HG03439 (cell line): ENCODE measurements around the gene IL37.
"Not testable (repeated sequence)": the region's sequence is repeated elsewhere in the genome, so short reads cannot be mapped to it uniquely, and the experiment has no call there.

Experiments used
- ATAC-seq: cut with Tn5 transposase; IDR thresholded peaks from one replicate; pipeline ENCODE4 v1.9.1; 2021; ENCODE audit warnings: mild to moderate bottlenecking, moderate library complexity; ENCODE audit not compliant: unreplicated experiment

The IL37 gene

DNA sequence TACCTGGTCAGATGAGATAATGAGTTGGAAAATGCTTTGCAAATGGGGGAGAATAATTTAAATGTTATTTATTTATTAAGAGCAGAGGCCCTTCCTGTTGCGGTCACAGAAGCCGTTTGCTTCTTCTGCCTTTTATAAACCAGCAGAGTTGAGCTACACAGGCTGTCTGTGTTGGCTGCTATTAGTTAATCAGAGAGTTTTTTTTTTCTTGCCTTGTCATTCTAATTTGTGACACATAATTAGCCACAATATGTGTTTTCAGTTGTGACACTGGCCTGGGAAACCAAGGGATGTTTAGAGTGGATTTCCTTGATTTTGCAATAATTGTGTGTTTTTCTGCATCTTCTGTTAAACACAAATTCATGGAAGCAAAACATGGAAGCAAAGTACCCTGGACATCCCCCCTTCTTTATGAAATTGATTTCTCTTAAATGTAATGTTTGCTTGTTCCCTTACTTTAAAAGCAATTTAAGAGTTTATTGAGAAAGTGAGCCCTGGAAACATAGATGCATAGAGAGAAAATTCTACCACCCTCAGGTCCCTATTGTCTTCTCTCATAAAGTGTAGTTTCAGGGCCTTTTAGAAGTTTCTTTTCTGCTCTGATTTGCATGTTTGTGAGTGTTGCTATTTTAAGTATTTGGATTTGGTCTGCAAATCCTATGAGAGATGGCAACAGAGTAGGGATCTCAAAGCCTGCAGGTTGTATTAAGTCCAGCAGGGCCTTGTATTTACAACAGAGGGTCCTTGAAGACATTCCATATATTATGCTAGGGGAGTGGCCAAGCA lies 22.8 kb upstream of the IL37 start:
- no peak for ATAC-seq

DNA sequence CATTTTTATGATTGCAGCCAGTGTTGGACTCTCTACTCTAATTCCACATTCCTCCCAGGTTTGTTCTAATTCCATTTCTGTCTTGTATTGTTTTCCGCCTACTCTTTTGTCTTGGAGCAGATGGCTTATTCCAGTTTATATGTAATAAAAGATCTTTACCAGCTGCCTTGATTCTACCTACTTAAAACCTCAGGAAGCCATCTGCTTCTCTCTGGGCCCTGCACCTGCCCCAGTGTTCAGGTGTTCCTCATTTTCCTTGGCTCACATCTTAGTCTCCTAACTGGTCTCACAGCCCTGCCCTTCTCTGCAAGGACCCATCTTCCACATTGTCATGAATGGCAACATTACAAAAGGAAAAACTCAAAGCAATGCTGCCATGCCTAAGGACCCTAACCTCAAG lies 21.0 kb upstream of the IL37 start:
- ATAC-seq: no peak

DNA sequence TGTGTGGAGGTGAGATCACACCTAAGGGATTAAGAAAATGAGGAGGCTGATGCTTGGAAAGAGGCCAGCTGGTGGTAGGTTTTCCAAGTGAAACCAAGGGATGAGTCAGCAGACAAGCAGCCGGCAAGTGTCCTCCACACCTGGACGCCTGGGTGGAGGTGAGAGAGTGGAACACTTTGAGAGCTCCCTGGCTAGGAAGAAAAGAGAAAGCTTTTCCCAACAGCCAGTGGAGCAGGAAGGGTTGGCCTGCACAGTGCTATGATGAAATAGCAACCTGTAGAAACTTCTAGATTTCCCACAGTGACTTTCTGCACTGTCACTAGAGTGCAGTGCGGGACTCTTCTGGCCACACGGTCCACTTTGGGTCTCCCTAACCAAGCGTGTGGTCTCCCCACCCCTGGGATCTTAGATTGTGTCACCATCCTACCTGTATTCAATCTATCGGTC lies 19.6 kb upstream of the IL37 start:
- no peak for ATAC-seq

DNA sequence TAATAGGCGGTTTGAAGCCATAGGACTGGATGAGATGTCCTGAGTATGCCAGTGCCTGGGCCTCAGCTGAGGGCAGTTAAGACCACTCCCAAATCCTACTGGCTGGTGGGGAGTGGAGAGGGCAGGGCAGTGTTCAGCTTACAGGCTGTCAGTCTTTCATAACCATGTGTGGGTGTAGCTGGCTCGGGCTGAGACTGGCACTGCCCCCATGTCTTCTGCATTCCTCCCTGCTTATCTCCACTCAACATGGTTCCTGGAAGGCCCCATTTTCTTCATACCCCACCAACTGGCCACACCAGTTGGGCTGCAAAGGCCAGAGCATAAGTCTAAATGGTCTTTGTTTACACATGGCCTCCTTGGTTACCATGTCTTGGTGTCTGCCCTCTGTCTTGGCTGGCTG lies 17.2 kb upstream of the IL37 start:
- ATAC-seq: no peak

DNA sequence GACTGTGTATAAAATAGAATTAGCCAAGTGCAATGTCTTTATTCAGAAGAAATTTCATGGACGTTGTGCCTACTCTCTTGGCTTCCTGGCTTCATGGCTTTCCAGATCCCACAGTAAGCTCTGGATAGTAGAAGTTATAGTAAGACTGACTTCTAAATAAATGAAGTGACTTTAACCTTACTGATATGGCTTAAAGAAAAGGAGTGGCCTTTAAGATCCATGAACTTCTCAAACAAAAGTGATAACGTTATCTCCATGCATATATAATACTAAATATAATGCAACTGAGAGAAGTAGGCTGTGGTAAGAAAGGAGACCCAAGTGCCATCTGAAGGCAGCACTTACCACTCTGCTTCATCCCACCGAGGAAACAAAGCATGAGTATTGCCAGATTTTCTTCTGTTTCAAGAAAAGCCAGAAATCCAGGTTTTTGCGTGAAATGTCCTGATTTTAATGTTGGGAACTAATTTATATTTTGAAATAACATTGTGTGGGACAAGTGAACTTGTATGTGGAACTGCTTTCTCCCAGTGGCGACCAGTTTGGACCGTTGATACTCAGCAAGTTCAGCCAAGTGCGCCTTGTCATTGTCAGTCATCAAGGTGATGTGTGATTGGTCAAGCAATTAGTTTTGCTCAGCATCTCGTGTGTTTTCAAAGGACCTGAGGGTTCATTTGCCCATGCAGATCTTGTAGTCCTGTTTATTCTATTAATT lies 13.9 kb upstream of the IL37 start:
- ATAC-seq: no peak

DNA sequence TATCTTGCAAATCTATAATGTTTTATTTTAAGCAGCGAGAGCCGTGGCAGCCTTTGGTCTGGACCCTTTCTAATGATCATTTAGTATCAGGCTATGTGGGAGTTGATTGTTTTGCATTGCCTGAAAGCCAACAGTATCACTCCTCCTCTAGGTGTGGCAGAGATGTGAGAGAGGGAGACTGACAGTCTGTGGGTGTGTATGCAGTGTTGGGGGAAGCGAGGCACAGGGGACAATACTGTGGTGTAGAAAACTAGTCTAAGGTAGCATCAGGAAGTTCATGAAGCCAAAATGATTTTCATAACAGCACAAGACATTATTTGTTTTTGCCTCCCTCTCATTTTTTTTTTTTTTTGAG lies 13.4 kb upstream of the IL37 start:
- ATAC-seq: no peak

DNA sequence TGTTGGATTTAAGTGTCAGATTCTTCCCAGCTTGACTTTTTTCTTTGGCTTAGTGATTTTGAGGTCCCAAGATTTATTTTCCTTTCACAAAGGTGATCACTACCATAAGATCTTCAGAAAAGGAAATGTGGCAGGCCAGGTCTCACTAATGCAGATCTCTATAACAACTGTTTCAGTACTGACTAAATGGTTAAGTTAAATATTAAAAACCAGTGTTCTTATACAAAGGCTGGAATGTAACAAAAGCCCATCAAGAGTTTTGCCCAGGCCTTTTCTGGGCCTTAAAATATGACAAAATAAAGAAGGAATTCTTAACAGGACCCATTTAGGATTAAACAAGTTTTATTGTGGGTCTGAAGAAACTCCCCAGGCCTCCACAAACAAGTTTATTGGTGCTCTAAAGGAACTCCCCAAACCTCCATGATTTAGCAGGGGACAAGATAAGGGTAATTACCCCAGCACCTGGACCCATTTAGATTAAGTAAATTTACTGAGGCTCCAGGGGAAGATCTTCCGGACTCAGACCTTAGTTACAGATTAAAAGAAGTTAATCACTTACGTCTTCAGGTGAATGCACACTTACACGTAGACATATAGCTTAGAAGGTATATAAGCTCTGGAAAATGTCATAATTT lies 9.4 kb upstream of the IL37 start:
- ATAC-seq: not testable (repeated sequence)

DNA sequence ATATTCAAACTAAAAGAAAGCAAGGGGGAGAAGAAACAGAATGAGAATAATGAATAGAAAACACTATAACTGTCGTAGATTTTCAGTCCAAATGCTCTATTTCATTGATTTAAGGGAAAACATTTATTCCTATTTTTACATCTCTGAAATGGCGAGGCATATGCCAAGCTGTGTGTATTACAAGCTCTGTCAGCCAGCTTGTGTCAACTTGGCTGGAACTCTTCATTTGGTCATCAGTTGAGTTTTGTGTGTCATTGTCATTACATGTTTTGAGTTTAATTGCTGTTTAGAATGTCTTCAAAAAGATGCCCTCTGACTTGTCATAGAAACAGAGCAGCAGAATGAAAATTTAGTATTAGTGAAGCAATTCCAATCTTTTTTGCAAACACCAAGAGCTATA lies 8.1 kb upstream of the IL37 start:
- no peak for ATAC-seq

DNA sequence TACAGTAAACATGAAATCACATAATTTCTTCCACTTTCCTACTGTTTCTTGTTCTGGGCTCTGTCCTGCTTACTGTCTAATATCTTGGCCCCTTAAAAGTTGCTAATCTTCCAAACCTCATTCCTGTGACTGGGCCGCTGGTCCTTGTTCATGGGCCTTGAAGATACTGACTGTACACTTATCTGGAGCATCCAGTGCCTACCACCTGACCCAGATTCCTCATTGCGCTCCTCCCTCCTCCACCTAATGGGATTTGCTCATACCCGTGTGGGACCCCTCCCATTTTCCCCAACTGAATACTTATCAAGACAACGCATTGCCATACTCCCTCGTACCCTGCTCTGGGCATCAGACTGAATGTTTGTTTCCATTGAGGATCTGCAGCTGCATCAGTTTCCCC lies 6.1 kb upstream of the IL37 start:
- ATAC-seq: no peak

DNA sequence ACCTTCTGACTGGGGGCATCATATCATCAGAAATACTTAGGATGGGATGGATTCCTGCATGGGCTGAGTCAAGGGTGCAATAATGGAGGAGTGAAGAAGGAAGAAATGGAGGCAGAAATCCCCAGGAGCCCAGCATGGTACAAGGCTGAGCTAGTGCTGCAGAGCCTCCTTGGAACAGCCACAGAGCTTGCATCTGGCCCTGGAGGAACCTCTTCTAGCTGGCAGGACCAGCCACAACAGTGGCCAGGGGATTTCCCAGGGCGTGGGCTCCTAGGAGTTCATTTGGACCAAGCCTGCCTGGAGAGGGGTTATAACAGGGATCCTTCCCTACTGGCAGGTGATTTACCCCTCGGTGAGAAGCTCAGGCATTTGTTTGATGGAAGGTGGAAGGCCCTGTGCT lies 4.7 kb upstream of the IL37 start:
- ATAC-seq: no peak

DNA sequence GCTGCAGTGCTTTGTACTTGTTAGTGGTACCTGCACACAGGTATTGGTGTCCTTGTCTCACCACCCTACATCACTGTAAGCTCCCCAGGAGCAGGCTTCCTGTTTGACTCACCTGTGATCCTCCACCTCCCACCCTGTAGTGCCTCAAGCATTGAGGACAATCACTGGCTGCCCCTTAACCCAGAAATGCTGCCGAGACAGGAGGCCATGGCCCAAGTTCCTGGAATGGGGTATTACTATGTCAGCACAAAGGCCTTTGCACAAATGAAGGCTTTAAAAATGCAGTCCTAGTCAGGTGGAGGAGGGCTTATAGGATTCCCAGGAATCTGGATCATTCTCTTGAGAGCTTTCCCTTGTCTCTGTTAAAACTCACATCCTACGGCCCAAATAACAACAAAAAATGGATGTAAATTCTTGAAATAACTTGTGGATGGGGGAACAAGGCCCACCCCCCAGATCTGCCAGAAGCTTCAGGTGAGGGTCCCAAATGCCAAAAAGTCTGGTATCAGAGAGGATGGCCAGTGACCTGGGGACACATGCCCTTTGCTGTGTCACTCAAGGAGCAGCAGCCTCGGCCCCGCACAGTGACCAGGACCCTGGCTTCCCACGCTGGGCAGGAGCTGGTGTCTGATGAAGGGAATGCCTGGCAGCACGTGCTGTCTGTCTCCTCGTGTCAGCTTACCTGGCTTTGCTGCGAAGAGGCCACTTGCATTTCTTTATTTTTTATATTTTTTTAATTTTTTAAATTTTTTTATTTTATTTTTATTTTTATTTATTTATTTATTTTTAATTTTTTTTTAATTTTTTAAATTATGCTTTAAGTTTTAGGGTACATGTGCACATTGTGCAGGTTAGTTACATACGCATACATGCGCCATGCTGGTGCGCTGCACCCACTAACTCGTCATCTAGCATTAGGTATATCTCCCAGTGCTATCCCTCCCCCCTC lies 3.7 kb upstream of the IL37 start:
- no peak for ATAC-seq

DNA sequence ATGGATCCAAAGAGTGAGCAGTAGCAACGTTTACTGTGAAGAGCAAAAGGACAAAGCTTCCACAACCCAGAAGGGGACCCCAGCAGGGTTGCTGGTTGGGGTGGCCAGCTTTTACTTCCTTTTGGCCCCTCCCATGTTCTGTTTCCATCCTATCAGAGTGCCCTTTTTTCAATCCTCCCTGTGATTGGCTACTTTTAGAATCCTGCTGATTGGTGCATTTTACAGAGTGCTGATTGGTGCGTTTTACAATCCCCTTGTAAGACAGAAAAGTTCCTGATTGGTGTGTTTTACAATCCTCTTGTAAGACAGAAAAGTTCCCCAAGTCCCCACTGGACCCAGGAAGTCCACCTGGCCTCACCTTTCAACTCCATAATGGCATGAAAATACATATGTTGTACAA lies 2.4 kb upstream of the IL37 start:
- not testable (repeated sequence) for ATAC-seq

DNA sequence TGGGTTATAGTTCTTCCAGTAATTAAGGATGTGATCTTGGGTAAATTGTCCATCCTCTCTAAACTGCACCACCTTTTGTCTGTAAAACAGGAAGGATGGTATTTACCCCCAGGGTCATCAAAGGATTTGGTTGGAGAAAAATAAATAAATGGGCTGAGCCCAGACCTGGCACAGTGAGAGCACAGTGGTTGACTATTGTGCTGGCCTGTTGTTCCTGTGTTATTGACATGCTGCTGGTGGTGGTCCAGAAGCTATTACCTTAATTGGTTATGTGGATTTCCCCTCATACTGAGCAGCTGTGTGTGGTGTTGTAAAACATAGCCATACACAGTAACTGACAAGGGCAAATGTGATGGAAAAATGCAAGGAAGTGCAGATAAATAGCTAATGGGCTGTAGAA lies 746 bp upstream of the IL37 start:
- ATAC-seq: no peak

DNA sequence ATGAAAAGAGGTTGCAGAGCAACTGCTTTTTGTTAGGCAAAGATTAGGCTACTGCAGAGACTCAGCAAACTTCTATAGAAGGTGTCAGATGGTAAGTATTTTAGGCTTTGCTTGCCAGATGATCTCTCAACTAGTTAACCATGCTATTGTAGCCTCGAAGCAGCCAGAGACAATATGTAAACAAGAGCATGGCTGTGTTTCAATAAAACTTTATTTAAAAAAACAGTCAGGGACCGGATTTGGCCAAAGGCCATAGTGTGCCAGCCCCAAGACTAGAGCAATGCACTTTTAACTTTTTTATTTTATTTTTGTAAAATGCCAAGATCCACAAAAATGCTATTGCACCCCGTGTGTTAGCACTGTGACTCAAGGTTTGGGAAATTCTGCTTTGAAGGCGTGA lies 1.4 kb downstream of the IL37 start:
- ATAC-seq: no peak

DNA sequence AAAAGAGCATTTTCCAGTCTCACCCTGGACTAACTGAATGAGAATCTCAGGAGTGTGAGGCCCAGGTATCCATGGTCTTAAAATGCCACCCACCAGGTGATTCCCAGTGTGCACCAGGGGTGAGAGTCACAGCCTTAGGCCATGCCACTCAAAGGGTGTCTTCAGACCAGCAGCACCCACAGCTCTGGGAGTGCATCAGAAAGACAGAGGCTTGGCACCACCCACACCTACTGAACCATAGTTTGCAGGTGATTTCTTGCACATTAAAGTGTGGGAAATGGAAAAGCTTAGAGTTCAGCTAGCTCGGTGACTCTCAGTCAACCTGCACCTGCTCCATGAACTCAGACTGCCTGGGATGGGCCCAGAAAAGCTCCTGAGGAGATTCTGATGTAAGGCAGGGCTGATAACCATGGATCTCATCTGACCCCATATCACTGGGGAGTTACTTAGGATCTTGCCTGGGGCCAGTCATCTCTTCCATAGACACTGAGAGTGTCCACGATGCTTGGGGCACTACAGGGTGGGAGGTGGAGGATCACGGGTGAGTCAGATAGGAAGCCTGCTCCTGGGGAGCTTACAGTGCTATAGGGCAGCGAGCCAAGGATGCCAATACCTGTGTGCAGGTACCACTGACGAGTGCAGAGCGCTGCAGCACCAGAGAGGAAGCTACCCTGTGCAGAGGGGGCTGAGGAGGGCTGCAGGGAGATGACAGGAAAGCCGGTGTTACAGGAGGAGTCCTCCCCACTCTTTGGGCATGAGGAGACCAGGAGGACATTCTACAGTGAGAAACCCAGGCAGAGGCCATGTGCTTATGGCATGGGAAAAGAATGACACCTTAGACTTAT lies 4.6 kb downstream of the IL37 start:
- ATAC-seq: no peak

DNA sequence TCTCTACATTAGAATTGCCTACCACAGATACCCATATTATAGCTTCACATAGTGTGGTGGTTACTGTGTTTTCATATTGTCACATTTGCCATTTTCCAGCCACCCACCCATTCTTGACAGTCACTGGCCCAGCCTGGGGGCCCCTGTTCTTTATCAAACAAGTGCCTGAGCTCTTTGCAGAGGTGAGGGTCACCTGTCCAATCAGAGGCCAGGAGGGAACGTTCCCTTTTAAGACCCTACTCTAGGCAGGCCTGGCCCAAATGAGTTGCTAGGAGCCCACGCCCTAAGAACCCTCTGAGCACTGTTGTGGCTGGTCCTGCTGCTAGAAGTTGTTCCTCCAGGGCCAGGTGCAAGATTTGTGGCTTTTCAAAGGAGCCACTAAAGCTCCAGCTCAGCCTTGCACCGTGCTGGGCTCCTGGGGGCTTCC lies 5.2 kb downstream of the IL37 start:
- ATAC-seq: no peak

DNA sequence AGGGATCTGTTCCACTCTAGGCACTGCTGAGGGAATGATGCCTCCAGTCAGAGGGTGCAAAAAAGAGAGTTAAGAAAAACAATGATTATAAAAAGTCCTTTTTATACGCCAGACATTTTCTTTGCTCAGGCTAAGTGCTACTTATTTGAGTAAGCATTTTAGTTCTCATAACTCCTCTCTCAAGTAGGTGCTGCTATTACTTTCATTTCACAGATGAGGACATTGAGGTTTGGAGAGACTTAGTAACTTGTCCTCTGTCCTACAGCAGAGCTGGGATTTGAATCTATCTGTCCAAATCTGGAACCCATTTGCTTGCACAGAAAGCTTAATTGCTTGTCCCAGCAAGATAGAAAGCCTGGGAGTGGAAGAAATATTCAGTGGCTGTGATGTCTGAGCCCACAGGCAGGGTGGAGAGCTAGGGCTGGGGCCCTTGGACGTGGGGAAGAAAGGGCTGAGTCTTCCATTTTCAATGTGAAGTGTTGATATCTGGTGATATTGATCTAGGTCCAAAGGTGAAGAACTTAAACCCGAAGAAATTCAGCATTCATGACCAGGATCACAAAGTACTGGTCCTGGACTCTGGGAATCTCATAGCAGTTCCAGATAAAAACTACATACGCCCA lies 5.8 kb downstream of the IL37 start:
- no peak for ATAC-seq

DNA sequence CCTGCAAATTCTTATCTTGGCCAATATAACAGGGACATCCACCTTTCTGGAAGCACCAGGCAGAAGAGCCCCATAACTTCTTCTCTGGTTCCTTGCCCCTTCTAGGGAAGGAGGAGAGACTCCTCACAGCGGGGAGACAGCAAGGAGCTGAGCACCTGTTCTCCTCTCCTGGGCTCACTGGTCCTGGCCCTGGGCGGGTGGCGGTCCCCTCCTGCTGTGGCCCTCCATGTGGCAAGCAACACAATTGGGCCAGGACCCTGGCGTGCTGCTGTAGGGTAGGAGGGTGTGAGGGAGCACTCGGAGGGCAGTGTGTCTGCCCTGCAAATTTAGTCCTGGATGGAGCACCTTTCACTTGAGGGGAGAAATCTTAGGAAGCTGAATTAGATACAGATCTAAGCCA lies 6.9 kb downstream of the IL37 start:
- no peak for ATAC-seq

DNA sequence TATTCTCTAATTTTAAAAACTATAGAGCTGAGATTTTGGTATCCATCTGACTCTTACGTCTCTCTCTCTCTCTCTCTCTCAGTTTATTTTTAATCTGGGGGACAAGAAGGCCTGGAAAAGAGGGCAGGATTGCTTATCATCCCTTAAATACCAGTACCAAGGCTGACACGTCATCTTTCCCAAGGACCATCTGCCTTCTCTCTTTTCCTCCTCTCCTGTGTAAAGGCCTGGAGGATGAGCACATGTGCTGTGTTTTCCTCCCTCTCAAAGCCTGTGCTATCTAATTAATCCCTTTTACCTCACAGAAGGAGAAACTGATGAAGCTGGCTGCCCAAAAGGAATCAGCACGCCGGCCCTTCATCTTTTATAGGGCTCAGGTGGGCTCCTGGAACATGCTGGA lies 7.3 kb downstream of the IL37 start:
- ATAC-seq: no peak

DNA sequence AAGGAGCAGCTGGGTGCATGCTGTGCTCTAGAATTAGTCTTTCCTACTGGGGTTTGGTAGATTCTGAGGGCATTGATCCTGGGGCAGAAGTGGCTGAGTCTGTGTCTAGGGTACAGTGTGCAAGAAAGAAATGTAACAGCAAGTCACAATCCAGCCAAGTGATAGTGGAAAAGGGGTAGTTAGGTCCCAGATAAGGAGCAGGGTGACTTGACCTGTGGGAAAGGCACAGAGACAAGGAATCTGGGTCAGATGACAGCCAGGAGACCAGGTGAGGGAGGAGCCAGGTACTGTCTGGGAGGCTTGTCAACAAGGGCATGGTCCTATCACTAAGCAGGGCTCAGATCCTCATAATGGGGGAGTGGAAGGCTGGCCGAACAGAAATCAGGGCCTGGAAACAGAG lies 8.1 kb downstream of the IL37 start:
- no peak for ATAC-seq
